Hepatocyte (in vitro differentiated cells): ENCODE results near the gene MYH4.

ENCODE experiments used
- EZH2phosphoT487 ChIP-seq: fragments of 200-600 bp; sonication (generic); IDR thresholded peaks from one replicate; pipeline ENCODE4 v1.6.1; 2018; ENCODE audit warnings: antibody characterized with exemption, mild to moderate bottlenecking, low read depth, moderate library complexity; ENCODE audit not compliant: unreplicated experiment, severe bottlenecking
- TF ChIP-seq, protein P1 (sequence below): fragments of 200-600 bp; sonication (generic); IDR thresholded peaks from 2 replicates; pipeline ENCODE4 v1.5.1; 2016; ENCODE audit warnings: antibody characterized with exemption, mild to moderate bottlenecking; ENCODE audit not compliant: poor library complexity

DNA sequence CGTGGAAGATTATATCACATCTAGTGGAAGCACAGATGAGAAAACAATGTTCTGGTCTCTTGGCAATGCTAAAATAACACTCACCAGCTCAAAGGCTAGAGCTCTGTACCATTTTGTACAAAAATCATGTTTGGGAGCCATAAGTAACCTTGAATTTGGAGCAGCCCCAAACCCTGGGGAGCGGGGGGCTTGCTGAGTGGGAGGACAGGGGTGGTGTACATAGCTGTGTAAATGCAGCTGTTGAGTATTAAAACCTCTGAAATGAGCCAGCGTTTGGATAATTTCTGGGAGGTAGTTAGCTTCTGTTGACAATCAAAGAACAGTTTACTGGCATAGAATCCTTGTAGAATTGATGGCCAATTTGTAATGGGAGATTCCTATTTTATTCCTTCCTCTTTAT lies 51.9 kb downstream of the MYH4 start:
- TF ChIP-seq, protein P1, sequence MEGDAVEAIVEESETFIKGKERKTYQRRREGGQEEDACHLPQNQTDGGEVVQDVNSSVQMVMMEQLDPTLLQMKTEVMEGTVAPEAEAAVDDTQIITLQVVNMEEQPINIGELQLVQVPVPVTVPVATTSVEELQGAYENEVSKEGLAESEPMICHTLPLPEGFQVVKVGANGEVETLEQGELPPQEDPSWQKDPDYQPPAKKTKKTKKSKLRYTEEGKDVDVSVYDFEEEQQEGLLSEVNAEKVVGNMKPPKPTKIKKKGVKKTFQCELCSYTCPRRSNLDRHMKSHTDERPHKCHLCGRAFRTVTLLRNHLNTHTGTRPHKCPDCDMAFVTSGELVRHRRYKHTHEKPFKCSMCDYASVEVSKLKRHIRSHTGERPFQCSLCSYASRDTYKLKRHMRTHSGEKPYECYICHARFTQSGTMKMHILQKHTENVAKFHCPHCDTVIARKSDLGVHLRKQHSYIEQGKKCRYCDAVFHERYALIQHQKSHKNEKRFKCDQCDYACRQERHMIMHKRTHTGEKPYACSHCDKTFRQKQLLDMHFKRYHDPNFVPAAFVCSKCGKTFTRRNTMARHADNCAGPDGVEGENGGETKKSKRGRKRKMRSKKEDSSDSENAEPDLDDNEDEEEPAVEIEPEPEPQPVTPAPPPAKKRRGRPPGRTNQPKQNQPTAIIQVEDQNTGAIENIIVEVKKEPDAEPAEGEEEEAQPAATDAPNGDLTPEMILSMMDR, result no peak
- no peak for TF ChIP-seq EZH2phosphoT487
